ENCODE measurements around the gene ZNF362. TPM values are rescaled to one million over a fixed set of nuclear protein-coding genes. Genes with fewer than 3 reads are reported as not detected.

ZNF362 gene
- total RNA-seq, 2 donors from 2014 or later, result 29.5 to 29.8 TPM

- ATAC-seq, result peak in 1 of 2 donors; percentile 4
Measured at GRCh38 chr1:33348676-33349080, 92.4 kb downstream of the ZNF362 start.

GRCh38 chr1:33349081-33349759 lies 92.9 kb downstream of the ZNF362 start:
- intact Hi-C loops (cut with DNase I), result no loop called here

More at GRCh38 chr1:33348676-33349080, 92.4 kb downstream of the ZNF362 start:
- intact Hi-C loops (cut with DNase I), result no loop called here
- no peak for DNase-seq

GRCh38 chr1:33349778-33350610 lies 93.7 kb downstream of the ZNF362 start:
- DNase-seq, result peak; percentile 94
- intact Hi-C loops (cut with DNase I), result no loop called here
- ATAC-seq, result peak; percentile 89 to 93

More at GRCh38 chr1:33349081-33349759, 92.9 kb downstream of the ZNF362 start:
- peak; percentile 29 to 49 for ATAC-seq
- peak; percentile 71 for DNase-seq

Small RNA genes lying within 50 kb of the gene (microRNA-seq; reads per million reads assigned to microRNA genes)
- 56.7 to 57.6 reads per million in 2 donors for gene MIR3605

Other genes with a start within 250 kb of the ZNF362 start
- 100 to 1,000 TPM; 121 to 142 TPM for gene AK2, start 219.6 kb upstream of the ZNF362 start, total RNA-seq
- gene AZIN2, start 175.3 kb upstream of the ZNF362 start, total RNA-seq, result 1 to 10 TPM; 1.8 to 2.6 TPM
- 1 to 10 TPM; 2.4 to 2.8 TPM for gene TRIM62, start 74.4 kb upstream of the ZNF362 start, total RNA-seq
- gene A3GALT2, start 64.6 kb downstream of the ZNF362 start, total RNA-seq, result under 1 TPM in 1 of 2 donors, not detected in 1; 0.24 TPM
- 100 to 1,000 TPM in 1 of 2 donors, 10 to 100 TPM in 1; 75.0 to 139 TPM for gene PHC2, start 174.6 kb downstream of the ZNF362 start, total RNA-seq
- 1 to 10 TPM; 4.4 to 5.2 TPM for gene ZSCAN20, start 216.2 kb downstream of the ZNF362 start, total RNA-seq